Thoracic aorta (tissue), 2 donors: ENCODE results near the gene FCN1. TPM values are rescaled to one million over a fixed set of nuclear protein-coding genes. Genes with fewer than 3 reads are reported as not detected.

Experiments used
- ATAC-seq: fragments of 150-250 bp; one replicate; pipeline ENCODE4 v1.8.0; 2017; ENCODE audit warnings: low read depth; ENCODE audit not compliant: insufficient number of reproducible peaks, low FRiP score
- DNase-seq: peaks from one replicate; pipeline ENCODE4 v3.0.0-alpha.2; 2020; ENCODE audit warnings: low spot score
- H3K27ac ChIP-seq, 2 donors: fragments of 200-600 bp; sonication (generic); 1 replicate in 1 of 2; 2 replicates in 1 of 2; pipeline ENCODE4 v1.5.1; 2016; ENCODE audit warnings: mild to moderate bottlenecking in 2 of 2, moderate library complexity in 2 of 2
- H3K27me3 ChIP-seq: fragments of 200-600 bp; sonication (generic); replicated peaks from 2 replicates; pipeline ENCODE4 v1.6.0; 2016; ENCODE audit warnings: mild to moderate bottlenecking; ENCODE audit not compliant: insufficient read depth
- H3K36me3 ChIP-seq: fragments of 200-600 bp; sonication (generic); one replicate; pipeline ENCODE4 v1.5.1; 2016
- H3K4me1 ChIP-seq, 2 donors: fragments of 200-600 bp; sonication (generic); 1 replicate in 1 of 2; 2 replicates in 1 of 2; pipeline versions ENCODE4 v1.5.1 to v1.6.0; 2016; ENCODE audit warnings: low read depth in 2 of 2, mild to moderate bottlenecking in 1 of 2; ENCODE audit not compliant: control insufficient read depth in 1 of 2
- H3K4me3 ChIP-seq: fragments of 200-600 bp; sonication (generic); 2 replicates; pipeline ENCODE4 v1.5.1; 2016; ENCODE audit warnings: mild to moderate bottlenecking
- H3K9me3 ChIP-seq: fragments of 200-600 bp; sonication (generic); 2 replicates; pipeline ENCODE4 v1.5.1; 2016
- total RNA-seq, 2 donors: library from RNA; depleted of rRNA; stranded (reverse); fragments of >200 nt; gene quantifications; one replicate each; pipeline versions ENCODE4 v1.1.0 to v1.2.3, GENCODE V29; 2016
- TF ChIP-seq, protein P1 (sequence below): fragments of 200-600 bp; sonication (generic); IDR thresholded peaks from one replicate; pipeline ENCODE4 v1.5.1; 2019; ENCODE audit warnings: antibody characterized with exemption

Gene FCN1
- total RNA-seq, 2 donors from 2014 or later = 2.2 to 14.3 TPM

DNA sequence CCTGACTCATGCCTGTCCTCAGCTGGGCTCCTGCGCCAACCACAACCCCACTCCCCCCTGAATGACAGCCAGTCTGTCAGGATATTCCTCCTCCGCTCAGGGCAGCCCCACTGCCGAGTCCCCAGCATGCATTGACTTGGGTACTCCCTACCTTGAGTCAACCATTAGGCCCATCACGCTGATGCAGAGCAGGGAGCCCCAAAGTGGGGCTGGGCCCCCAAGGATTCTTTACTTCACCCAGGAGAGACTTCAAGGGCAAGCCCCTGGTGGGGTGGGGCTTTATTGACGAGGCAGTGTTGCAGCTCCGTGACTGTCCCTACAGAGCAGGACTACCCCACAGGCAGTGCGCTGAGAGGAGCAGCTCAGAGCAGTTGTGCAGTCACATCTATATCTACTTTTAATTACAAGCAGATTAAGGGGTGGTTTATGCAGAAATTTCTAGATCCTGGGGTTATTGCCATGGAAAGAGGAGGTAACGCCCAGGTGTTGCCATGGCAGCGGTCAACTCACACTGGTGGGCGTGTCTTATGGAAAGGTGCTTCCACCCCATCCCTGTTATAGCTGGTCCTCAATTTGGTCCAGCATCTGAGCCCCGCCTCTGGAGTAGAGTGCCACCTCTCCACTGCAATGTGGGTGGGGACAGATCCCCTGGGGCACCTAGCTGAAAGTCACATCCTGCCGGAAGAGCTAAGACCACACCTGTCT is 32.1 kb upstream of the FCN1 start:
- H3K4me3 ChIP-seq = no peak overlapping the region
- TF ChIP-seq, protein P1, sequence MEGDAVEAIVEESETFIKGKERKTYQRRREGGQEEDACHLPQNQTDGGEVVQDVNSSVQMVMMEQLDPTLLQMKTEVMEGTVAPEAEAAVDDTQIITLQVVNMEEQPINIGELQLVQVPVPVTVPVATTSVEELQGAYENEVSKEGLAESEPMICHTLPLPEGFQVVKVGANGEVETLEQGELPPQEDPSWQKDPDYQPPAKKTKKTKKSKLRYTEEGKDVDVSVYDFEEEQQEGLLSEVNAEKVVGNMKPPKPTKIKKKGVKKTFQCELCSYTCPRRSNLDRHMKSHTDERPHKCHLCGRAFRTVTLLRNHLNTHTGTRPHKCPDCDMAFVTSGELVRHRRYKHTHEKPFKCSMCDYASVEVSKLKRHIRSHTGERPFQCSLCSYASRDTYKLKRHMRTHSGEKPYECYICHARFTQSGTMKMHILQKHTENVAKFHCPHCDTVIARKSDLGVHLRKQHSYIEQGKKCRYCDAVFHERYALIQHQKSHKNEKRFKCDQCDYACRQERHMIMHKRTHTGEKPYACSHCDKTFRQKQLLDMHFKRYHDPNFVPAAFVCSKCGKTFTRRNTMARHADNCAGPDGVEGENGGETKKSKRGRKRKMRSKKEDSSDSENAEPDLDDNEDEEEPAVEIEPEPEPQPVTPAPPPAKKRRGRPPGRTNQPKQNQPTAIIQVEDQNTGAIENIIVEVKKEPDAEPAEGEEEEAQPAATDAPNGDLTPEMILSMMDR = no peak
- ATAC-seq = no peak
- no peaks in the 10 kb centered on the region for H3K4me1 ChIP-seq
- H3K27ac ChIP-seq = no peak overlapping the region
- H3K36me3 ChIP-seq = no peaks in the 10 kb centered on the region
- DNase-seq = no peak
- H3K9me3 ChIP-seq = no peaks in the 10 kb centered on the region
- no peaks in the 10 kb centered on the region for H3K27me3 ChIP-seq

DNA sequence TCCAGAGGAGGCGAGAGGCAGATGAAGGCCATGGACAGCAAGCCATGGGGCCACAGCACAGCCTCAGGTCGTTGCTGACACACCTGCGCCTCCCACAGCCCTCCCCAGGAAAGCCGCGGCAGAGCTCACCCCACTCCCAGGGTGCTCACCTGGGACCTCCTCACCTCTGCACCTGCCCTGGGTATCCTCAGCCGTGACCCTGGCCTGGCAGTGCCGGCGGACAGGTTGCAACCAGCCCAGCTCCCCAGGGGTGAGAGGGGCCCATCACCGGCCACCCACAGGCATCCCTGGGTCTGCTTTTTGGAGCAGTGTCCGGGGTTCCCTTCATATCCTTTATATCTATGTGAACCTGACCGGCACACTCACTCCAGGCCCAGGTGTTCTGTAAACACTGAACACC is 30.4 kb upstream of the FCN1 start:
- H3K4me3 ChIP-seq = no peak overlapping the region
- no peak overlapping the region for H3K27ac ChIP-seq
- DNase-seq = no peak
- H3K4me1 ChIP-seq = no peaks in the 10 kb centered on the region
- TF ChIP-seq, protein P1 = no peak
- no peaks in the 10 kb centered on the region for H3K9me3 ChIP-seq
- ATAC-seq = no peak
- no peaks in the 10 kb centered on the region for H3K36me3 ChIP-seq
- no peaks in the 10 kb centered on the region for H3K27me3 ChIP-seq

DNA sequence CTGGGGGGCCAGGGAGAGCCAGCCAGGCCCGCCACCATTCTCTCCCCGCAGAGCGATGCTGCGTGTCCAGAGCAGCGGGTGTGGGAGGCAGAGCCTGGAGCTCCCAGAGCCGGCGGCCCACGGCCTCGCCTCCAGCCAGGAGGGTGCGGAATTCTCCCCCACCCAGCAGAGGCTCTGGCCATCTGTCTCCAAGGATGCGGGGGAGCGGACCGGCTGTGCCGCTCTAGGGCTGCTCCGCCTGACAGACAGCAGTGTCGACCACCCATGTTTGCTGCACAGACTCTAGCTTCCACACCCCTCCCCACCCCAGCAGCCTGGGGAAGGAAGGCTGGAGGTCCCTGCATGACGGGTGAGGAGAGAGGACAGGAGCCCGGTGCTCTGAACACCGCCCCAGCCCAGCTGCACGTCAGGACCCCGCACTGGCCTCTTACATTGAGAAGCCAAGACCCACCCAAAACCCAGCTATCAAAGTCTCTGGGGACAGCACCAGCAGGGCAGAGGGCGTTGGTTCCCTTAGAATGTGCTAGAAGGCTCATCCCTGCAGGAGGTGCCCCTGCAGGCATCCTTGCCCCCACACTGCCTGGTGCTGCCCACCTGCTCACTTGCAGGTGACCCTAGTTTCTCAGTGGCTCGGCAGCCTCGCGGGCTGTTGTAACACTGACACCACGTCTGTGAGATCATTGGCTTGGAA is 29.7 kb upstream of the FCN1 start:
- Histone ChIP-seq H3K4me3 (no peak overlapping the region), H3K4me1 (no peaks in the 10 kb centered on the region), H3K27ac (no peak overlapping the region), H3K9me3 (no peaks in the 10 kb centered on the region), H3K36me3 (no peaks in the 10 kb centered on the region), H3K27me3 (no peaks in the 10 kb centered on the region)
- TF ChIP-seq, protein P1 = no peak
- no peak for ATAC-seq
- DNase-seq = no peak

DNA sequence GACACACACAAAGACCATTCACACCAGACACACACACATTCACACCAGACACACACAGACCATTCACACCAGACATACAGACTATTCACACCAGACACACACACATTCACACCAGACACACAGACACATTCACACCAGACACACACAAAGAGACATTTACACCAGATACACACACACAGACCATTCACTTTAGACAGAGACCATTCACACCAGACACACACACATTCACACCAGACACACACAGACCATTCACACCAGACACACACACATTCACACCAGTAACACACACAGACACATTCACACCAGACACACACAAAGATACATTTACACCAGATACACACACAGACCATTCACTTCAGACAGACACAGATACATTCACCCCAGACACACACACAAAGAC is 29.0 kb upstream of the FCN1 start:
- no peaks in the 10 kb centered on the region for H3K27me3 ChIP-seq
- TF ChIP-seq, protein P1 = no peak
- DNase-seq (no peak), ATAC-seq (no peak)
- H3K27ac ChIP-seq = no peak overlapping the region
- no peak overlapping the region for H3K4me3 ChIP-seq
- H3K36me3 ChIP-seq = no peaks in the 10 kb centered on the region
- no peaks in the 10 kb centered on the region for H3K4me1 ChIP-seq
- no peaks in the 10 kb centered on the region for H3K9me3 ChIP-seq

DNA sequence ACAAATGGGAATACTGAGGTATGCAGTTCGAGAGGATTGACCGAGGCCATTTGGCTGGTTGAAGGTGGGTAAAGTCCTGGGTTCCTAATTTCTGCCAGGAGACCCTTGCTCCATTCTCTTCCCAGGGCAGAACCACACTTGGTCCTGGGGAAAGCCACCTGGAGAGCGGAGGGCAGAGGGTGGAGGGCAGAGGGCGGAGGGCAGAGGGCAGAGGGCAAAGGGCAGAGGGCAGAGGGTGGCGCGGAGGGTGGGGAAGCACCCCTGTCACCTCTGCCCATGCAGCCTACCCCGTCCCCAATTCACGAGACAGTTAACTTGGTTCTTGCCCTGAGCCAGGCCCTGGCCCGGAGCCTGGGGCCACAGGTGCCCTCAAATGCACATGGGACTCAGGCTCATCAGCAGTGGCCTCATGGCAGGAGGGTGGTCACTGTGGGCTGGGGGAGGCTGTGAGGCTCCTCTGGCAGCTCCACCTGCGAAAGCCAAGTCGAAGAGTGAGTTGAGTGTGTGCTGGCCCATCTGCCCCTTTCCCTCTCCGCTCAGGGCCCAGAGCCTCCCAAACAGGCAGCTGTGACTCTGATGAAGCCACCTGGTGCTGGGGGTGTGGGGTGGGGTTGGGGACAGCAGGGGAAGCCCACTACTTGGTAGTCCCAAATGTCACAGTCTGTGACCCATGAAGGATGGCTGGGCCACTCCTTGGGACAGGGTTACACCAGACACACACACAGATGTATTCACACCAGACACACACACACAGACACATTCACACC is 28.0 kb upstream of the FCN1 start:
- TF ChIP-seq, protein P1 = no peak
- Histone ChIP-seq H3K36me3 (no peaks in the 10 kb centered on the region), H3K27me3 (no peaks in the 10 kb centered on the region), H3K27ac (no peak overlapping the region), H3K9me3 (no peaks in the 10 kb centered on the region), H3K4me1 (no peaks in the 10 kb centered on the region), H3K4me3 (no peak overlapping the region)
- DNase-seq (no peak), ATAC-seq (no peak)
